ENCODE results near the gene HMGCL.

DNA sequence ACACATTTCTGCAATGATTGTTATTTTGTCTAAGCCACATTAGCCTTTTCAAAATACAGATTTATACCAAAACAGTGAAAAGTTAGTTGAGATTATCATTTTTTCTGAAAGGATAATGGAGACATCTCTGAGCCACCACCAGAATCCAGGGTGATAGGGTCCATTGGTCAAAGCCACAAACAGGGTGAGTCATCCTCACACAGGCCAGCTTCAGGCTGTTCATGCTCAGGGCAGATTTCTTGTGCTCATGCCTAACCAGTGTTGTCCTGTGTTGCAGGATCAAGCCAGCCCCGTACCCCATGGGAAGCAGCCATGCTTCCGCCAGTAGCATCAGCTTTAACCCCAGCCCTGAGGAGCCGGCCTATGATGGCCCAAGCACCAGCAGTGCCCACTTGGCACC, 68.6 kb downstream of the HMGCL start:
- TF ChIP-seq, protein P1, sequence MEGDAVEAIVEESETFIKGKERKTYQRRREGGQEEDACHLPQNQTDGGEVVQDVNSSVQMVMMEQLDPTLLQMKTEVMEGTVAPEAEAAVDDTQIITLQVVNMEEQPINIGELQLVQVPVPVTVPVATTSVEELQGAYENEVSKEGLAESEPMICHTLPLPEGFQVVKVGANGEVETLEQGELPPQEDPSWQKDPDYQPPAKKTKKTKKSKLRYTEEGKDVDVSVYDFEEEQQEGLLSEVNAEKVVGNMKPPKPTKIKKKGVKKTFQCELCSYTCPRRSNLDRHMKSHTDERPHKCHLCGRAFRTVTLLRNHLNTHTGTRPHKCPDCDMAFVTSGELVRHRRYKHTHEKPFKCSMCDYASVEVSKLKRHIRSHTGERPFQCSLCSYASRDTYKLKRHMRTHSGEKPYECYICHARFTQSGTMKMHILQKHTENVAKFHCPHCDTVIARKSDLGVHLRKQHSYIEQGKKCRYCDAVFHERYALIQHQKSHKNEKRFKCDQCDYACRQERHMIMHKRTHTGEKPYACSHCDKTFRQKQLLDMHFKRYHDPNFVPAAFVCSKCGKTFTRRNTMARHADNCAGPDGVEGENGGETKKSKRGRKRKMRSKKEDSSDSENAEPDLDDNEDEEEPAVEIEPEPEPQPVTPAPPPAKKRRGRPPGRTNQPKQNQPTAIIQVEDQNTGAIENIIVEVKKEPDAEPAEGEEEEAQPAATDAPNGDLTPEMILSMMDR (IDR thresholded peaks at IDR 0.05): no peak
- no peak for TF ChIP-seq SIN3A (IDR thresholded peaks at IDR 0.05; ENCODE audit: borderline replicate concordance, insufficient read depth, low read depth, low read length)
- no peak for TF ChIP-seq POLR2AphosphoS5 (IDR thresholded peaks at IDR 0.05; ENCODE audit: low read depth, low read length)
- TF ChIP-seq, protein P2, sequence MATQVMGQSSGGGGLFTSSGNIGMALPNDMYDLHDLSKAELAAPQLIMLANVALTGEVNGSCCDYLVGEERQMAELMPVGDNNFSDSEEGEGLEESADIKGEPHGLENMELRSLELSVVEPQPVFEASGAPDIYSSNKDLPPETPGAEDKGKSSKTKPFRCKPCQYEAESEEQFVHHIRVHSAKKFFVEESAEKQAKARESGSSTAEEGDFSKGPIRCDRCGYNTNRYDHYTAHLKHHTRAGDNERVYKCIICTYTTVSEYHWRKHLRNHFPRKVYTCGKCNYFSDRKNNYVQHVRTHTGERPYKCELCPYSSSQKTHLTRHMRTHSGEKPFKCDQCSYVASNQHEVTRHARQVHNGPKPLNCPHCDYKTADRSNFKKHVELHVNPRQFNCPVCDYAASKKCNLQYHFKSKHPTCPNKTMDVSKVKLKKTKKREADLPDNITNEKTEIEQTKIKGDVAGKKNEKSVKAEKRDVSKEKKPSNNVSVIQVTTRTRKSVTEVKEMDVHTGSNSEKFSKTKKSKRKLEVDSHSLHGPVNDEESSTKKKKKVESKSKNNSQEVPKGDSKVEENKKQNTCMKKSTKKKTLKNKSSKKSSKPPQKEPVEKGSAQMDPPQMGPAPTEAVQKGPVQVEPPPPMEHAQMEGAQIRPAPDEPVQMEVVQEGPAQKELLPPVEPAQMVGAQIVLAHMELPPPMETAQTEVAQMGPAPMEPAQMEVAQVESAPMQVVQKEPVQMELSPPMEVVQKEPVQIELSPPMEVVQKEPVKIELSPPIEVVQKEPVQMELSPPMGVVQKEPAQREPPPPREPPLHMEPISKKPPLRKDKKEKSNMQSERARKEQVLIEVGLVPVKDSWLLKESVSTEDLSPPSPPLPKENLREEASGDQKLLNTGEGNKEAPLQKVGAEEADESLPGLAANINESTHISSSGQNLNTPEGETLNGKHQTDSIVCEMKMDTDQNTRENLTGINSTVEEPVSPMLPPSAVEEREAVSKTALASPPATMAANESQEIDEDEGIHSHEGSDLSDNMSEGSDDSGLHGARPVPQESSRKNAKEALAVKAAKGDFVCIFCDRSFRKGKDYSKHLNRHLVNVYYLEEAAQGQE (IDR thresholded peaks at IDR 0.05; ENCODE audit: insufficient read depth in 1 of 2, low read depth in 2 of 2, low read length in 1 of 2): no peak
- no peak for TF ChIP-seq TCF7L2 (IDR thresholded peaks at IDR 0.05; ENCODE audit: low read depth, low read length)
